ENCODE results near the gene MSI2. TPM values are rescaled to one million over a fixed set of nuclear protein-coding genes. Genes with fewer than 3 reads are reported as not detected.

Gene MSI2
- 24.1 and 25.5 TPM in 2 replicates for polyA plus RNA-seq (2012; rRNA removed)
- 23.2 and 23.5 TPM in 2 replicates for polyA plus RNA-seq (2012; cell fraction: cytosol; rRNA removed)
- 25.7 and 34.7 TPM in 2 replicates for polyA plus RNA-seq (2012; cell fraction: nucleus; rRNA removed)

DNA sequence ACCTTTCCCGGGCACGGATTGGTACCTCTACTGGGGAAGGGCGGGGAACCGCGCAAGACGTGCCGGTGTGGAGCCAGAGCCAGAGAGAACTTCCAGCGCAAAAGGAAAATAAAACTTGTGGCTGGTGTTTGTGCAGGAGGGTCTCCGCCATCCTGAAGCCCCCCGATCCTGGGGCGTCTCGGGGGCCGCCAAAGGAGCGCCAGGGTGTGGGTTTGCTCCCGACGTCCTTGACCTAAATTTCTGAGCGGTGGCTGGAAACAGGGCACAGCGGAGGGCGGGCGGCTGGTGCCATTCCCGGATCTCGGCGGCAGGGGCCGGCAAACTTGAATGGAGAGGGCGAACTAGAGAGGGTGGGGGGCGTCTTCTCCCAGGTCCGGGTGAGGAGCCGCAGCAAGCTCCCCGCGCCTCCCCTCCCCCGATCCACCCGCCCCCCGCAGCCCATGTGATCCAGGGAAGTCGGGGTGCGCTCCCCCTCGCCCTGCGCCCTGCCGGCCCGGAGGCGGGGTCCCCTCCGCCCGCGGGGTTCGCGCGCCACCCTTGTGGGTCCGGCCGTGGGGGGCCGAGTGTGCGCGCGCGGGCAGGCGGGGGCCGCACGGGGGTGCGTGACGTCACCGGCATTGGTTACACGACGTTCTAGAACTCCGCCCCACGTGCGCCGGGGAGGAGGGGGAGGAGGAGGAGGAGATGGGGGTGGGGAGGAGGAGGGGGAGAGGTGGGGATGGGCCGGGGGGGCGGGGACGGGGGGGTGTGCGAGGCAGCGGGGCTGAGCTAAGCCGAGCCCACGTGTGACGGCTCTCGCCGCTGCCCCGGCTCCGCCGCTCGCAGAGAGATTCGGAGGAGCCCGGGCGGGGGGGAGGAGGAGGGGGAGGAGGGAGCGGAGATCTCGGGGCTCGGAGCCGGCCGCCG lies at the start of gene MSI2:
TSS of gene MSI2 (plus strand) at position 748 of the 906 bp plus-strand sequence. CDS start 220 bp downstream, outside the sequence.
- no peak for TF ChIP-seq ELF1 (IDR thresholded peaks at IDR 0.05)
- TF ChIP-seq, protein P1, sequence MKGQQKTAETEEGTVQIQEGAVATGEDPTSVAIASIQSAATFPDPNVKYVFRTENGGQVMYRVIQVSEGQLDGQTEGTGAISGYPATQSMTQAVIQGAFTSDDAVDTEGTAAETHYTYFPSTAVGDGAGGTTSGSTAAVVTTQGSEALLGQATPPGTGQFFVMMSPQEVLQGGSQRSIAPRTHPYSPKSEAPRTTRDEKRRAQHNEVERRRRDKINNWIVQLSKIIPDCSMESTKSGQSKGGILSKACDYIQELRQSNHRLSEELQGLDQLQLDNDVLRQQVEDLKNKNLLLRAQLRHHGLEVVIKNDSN (IDR thresholded peaks at IDR 0.05; ENCODE audit: borderline replicate concordance, low read depth): peak; percentile 65; the same call in 1 of the 2 replicates
- peak; percentile 27; the same call in 1 of the 2 replicates for TF ChIP-seq TAF1 (IDR thresholded peaks at IDR 0.05; ENCODE audit: borderline replicate concordance, low read depth, low read length)
- TF ChIP-seq RCOR1 (IDR thresholded peaks at IDR 0.05; ENCODE audit: low read length): no peak; the same call in 1 of the 2 replicates
- peak; percentile 58; the same call in 1 of the 2 replicates for TF ChIP-seq SIN3A (IDR thresholded peaks at IDR 0.05; ENCODE audit: borderline replicate concordance, low read depth, low read length)
- 0 out of 2 replicates have a peak, but pooled peaks have one; percentile 7 for TF ChIP-seq GATA2 (CRISPR knock-in tag; IDR thresholded peaks at IDR 0.05)
- TF ChIP-seq, protein P2, sequence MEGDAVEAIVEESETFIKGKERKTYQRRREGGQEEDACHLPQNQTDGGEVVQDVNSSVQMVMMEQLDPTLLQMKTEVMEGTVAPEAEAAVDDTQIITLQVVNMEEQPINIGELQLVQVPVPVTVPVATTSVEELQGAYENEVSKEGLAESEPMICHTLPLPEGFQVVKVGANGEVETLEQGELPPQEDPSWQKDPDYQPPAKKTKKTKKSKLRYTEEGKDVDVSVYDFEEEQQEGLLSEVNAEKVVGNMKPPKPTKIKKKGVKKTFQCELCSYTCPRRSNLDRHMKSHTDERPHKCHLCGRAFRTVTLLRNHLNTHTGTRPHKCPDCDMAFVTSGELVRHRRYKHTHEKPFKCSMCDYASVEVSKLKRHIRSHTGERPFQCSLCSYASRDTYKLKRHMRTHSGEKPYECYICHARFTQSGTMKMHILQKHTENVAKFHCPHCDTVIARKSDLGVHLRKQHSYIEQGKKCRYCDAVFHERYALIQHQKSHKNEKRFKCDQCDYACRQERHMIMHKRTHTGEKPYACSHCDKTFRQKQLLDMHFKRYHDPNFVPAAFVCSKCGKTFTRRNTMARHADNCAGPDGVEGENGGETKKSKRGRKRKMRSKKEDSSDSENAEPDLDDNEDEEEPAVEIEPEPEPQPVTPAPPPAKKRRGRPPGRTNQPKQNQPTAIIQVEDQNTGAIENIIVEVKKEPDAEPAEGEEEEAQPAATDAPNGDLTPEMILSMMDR (IDR thresholded peaks at IDR 0.05): peak; percentile 22
- TF ChIP-seq FOSL2 (IDR thresholded peaks at IDR 0.05; ENCODE audit: borderline replicate concordance, low read depth): 0 out of 2 replicates have a peak, but pooled peaks have one; percentile 16
- TF ChIP-seq NRF1 (IDR thresholded peaks at IDR 0.05; ENCODE audit: low read depth, low read length): peak; percentile 27; the same call in 1 of the 2 replicates
- TF ChIP-seq, protein P3, sequence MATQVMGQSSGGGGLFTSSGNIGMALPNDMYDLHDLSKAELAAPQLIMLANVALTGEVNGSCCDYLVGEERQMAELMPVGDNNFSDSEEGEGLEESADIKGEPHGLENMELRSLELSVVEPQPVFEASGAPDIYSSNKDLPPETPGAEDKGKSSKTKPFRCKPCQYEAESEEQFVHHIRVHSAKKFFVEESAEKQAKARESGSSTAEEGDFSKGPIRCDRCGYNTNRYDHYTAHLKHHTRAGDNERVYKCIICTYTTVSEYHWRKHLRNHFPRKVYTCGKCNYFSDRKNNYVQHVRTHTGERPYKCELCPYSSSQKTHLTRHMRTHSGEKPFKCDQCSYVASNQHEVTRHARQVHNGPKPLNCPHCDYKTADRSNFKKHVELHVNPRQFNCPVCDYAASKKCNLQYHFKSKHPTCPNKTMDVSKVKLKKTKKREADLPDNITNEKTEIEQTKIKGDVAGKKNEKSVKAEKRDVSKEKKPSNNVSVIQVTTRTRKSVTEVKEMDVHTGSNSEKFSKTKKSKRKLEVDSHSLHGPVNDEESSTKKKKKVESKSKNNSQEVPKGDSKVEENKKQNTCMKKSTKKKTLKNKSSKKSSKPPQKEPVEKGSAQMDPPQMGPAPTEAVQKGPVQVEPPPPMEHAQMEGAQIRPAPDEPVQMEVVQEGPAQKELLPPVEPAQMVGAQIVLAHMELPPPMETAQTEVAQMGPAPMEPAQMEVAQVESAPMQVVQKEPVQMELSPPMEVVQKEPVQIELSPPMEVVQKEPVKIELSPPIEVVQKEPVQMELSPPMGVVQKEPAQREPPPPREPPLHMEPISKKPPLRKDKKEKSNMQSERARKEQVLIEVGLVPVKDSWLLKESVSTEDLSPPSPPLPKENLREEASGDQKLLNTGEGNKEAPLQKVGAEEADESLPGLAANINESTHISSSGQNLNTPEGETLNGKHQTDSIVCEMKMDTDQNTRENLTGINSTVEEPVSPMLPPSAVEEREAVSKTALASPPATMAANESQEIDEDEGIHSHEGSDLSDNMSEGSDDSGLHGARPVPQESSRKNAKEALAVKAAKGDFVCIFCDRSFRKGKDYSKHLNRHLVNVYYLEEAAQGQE (IDR thresholded peaks at IDR 0.05; ENCODE audit: low read depth, low read length): no peak
- TF ChIP-seq, protein P4, sequence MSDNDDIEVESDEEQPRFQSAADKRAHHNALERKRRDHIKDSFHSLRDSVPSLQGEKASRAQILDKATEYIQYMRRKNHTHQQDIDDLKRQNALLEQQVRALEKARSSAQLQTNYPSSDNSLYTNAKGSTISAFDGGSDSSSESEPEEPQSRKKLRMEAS (IDR thresholded peaks at IDR 0.05; ENCODE audit: low read depth): peak; percentile 86; the same call in 1 of the 2 replicates
- peak; percentile 79 for TF ChIP-seq MXI1 (IDR thresholded peaks at IDR 0.05; ENCODE audit: low read depth, low read length)
- TF ChIP-seq, protein P5, sequence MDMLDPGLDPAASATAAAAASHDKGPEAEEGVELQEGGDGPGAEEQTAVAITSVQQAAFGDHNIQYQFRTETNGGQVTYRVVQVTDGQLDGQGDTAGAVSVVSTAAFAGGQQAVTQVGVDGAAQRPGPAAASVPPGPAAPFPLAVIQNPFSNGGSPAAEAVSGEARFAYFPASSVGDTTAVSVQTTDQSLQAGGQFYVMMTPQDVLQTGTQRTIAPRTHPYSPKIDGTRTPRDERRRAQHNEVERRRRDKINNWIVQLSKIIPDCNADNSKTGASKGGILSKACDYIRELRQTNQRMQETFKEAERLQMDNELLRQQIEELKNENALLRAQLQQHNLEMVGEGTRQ (IDR thresholded peaks at IDR 0.05; ENCODE audit: borderline replicate concordance, low read depth, low read length): peak; percentile 21; the same call in 1 of the 2 replicates
- TF ChIP-seq CHD2 (IDR thresholded peaks at IDR 0.05; ENCODE audit: low read length, partially characterized antibody): peak; percentile 77
- peaks cover 14% of the 10 kb centered on the region for H3F3A ChIP-seq (replicated peaks; ENCODE audit: insufficient read depth)
- 4% methylated on average over 70 of the region's 88 CpGs for WGBS (ENCODE audit: low lambda C conversion rate)
- peak within 1 kb of the TSS; percentile 97 for H2AFZ ChIP-seq (ENCODE audit: low read depth)
- no peaks in the 10 kb centered on the region for H3K27me3 ChIP-seq (ENCODE audit: insufficient read depth)
- H3K4me1 ChIP-seq (ENCODE audit: control insufficient read depth in 1 of 2, insufficient read depth in 2 of 2, low read depth in 1 of 2, low read length in 1 of 2): peaks cover 10 to 28% of the 10 kb centered on the region in 2 experiments; a peak in 3 of 4 replicates
- peak within 1 kb of the TSS; percentile 81 to 88 for H3K4me3 ChIP-seq (ENCODE audit: low read depth in 2 of 2, low read length in 1 of 2)
- H4K20me1 ChIP-seq (ENCODE audit: insufficient read depth): no peaks in the 10 kb centered on the region
- peaks cover 7 to 20% of the 10 kb centered on the region in 2 experiments for H3K36me3 ChIP-seq (replicated peaks in 1 of 2; ENCODE audit: control insufficient read depth in 1 of 2, insufficient read depth in 2 of 2, low read length in 1 of 2)
- peak; percentile 97 for DNase-seq
- ChIA-PET POLR2A (interaction anchor here (1.0 to 2.3 kb wide), 2 partner anchors 165 to 342 kb away, joined by 4 to 5 read pairs; no protein-coding TSS in a partner anchor), CTCF (interaction anchor here (0.9 to 2.1 kb wide), 3 partner anchors 13 to 342 kb away, joined by 3 to 10 read pairs (median 3); no protein-coding TSS in a partner anchor)
- peaks cover 7% of the 10 kb centered on the region for H3K9me3 ChIP-seq
- no peaks in the 10 kb centered on the region for H3K9me2 ChIP-seq
- peak within 1 kb of the TSS; percentile 60 to 93 for H3K27ac ChIP-seq (ENCODE audit: low read depth in 2 of 2, low read length in 1 of 2)
- H3K9ac ChIP-seq: peak within 1 kb of the TSS; percentile 78
- peak within 1 kb of the TSS; percentile 94 for H3K4me2 ChIP-seq
- H3K79me2 ChIP-seq (ENCODE audit: insufficient read depth): peaks cover 34% of the 10 kb centered on the region
